Activated CD8-positive, alpha-beta memory T cell treated with anti-CD3 and anti-CD28 coated beads, Interleukin-2, amount 50 U/mL, for 24 hours (primary cell): Measurements from ENCODE around the gene ANKS3.

Experiments
- DNase-seq: peaks from one replicate; pipeline ENCODE4 v3.0.0-alpha.2; 2020; ENCODE audit errors: extremely low read depth

The ANKS3 gene

GRCh38 chr16:4673387-4674046, 60.6 kb downstream of the ANKS3 start:
- no peak for DNase-seq

DNA sequence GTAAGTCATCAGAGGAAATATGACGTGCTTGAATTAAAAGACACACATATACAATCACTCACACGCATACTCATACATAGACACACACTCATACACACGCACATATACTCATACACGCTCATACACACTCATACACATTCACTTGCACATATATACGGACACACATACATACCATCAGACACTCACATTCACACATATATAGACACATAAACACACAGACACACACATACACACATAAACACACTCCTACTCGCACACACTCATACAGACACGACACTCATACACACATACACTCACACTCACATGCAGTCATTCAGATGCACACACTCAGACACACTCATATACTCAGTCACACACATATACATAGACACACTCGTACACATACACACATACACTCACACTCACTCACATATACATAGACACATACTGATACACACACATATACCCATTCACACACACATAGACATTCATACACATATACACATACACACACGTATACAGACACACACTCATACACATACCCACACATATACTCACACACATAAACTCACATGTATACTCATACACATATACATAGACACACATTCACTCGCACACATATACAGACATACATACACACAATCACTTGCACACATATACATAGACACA, 65.6 kb downstream of the ANKS3 start:
- DNase-seq = no peak

DNA sequence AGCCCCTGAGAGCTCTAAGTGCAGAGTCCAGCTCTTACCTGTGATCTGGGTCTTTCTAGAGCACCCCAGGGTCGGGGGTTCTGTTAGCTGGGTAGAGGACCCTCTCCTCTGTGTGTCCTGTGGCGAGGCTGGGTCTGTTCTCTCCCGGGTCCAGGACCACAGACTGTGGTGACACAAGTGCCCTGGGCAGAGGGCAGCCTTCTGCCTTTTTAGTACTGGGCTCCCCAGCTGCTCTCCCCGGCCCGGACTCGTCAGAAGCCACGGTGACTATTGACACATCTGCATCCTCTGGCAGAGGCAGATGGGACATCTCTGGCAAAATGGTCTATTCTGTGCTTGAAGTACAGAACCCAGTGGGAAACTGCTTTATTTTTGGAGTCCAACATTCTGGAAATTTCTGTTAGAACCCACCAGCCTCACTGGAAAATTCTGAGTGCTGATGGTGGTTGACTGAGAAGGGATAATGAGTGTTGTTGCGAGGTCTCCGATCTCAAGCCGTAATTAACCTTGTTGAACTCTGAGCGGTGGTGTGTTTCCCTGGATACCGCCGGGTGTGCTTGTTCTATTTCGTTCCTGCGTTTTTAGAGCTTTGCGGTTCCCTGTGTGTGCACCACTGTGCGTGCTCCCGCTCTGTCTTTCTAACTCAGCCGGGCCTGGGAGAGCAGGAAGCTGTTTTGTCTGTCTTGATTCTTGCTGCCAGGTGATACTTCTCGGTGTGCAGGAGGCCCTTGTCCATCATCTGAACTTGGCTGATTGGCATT, 66.7 kb downstream of the ANKS3 start:
- DNase-seq = no peak

GRCh38 chr16:4666537-4667202, 67.4 kb downstream of the ANKS3 start:
- no peak for DNase-seq

DNA sequence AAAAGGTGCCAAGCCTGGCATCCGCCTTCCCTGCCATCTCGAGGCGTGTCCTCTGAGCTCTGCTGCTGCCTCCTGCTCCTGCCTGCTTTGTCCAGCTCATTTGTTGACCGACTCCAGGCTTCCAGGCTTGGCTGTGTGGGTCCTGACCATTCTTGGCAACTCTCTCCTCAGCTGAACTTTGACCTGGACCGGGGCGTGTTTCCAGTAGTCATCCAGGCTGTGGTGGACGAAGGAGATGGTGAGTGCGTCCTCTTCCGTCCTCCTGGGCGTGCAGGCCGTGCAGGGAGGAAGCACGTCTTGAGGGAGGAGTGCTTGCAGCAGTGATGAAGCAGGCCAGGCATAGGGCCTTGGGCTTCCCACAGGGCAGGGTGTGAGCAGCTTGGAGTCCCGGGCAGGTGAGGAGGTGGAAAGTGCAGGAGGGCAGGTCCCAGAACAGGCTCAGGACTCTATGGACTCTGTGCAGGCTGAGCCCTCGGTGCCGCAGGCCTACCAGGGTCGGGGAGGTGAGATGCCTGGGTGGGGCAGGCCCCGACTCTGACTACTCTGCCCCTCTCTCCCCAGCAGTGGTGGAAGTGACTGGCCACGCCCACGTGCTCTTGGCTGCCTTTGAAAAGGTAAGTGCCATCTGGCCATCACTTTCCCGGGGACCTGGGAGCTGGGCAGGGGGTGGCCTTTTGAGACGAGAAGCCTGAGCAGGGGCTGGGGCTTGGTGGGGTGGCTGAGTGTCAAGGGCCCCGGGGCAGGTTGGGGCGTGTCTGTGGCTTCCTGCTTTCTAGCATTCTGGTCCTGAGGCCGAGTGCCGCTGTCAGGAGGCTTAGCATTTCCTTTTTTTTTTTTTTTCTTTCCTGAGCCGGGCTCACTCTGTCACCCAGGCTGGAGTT, 69.3 kb downstream of the ANKS3 start:
- no peak for DNase-seq

DNA sequence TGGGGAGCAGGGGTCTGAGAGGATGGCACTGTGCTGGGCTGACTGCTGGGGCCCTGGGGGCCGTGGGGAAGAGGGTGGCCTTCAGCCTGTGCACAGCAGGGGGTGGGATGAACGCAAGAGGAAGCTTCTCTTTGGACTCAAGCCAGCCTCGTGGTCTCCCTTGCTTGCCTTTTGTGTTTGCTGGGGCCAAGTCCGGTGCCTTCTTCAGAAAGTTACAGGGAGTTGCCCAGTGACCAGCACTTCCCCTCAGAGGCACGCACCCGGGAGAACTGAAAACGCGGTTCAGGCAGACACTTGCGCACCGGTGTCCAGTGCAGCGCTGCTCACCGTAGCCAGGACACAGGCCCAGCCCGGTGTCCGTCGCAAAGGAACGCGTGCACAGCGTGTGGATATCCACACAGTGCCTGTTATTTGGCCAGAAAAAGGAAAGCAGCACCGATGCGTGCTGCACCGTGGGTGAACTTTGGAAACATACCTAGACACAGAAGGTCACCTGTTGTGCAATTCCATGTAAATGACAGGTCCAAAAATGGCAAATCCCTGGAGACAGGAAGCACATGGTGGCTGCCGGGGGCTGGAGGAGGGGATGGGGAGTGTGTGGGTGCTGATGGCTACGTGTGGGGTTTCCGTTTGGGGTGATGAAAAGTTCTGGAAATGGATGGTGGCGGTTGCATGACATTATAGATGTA, 70.2 kb downstream of the ANKS3 start:
- no peak for DNase-seq

DNA sequence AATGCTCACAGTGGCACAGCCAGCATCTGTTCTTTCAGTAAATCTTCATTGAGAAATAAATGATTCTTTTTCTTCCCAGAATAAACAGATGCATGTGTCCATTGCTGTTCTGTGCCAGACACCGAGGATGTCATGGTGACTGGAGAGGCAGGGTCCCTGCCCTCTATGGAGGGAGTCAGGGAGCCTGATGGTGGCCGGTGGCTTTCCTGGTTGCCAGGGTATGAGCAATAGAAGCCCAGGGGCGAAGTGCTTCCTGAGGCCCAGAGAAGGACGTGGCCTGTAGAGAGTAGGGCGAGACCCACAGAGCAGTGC, 70.7 kb downstream of the ANKS3 start:
- DNase-seq = no peak

DNA sequence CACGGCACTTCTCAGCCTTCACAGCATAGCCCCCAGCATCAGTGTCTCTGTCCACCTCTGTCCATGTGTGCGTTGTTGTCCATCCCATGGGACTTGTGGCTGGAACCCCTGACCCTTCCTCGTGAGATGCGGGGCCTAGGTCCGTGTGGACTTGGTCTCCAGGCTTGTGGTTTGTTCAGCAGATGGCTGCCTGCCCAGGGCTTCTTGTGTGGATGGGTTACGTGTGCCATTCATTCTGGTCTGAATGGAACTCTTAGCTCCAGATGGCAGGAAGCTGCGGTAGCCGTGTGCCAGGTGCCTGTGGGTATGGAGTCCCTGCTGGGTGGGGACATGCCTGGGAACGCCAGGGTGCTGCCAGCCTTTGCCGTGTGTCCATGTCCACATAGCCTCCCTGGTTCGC, 72.4 kb downstream of the ANKS3 start:
- DNase-seq = no peak

DNA sequence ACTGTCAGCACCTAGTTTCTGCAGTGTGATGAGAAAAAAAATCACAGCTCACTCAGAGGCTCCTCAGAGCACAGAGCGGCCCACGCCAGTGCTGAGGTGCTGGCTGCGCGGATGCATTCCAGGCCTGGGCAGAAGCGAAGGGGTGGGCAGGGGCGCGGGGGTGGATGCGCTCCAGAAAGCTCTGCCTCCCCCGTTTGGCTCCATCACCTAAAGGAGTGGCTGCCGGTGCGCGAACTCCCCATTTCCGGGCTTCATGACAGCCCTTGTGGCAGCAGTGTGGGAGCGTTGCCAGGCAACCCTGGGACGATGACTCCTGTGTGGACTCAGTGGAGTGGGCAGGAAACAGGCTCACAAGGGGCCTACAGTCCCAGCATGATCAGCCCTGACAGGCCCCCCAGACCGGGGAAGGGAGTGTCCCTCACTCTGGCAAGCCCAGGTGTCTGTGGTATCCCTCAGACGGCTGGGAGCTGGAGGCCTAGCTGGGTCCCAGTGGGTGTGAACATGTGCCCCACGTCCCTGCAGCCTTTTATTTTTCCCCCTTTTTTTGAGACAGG, 73.5 kb downstream of the ANKS3 start:
- DNase-seq = peak; percentile 58

GRCh38 chr16:4659363-4660353, 74.4 kb downstream of the ANKS3 start:
- no peak for DNase-seq

GRCh38 chr16:4656695-4657686, 77.1 kb downstream of the ANKS3 start:
- DNase-seq = no peak

DNA sequence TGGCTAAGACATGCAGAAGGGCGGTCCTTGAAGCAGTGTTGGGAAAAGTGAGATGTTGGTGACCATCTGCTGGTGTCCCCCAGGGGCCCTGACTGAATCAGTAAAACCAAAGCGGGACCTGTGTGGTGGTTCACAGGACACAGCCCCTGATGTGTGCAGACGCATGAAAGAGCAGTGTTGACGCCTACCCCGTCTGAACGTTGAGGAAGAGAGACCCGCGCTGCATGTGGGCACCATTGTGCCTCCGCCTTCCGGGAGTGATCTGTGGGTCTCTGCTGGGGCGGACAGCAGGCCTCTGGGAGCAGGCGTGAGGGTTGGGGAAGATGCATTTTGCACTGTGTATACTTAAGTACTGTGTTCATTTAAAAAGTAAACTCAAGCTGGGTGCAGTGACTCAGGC, 77.8 kb downstream of the ANKS3 start:
- no peak for DNase-seq

GRCh38 chr16:4655801-4656200, 78.3 kb downstream of the ANKS3 start:
- DNase-seq = no peak

GRCh38 chr16:4654964-4655590, 79.0 kb downstream of the ANKS3 start:
- no peak for DNase-seq

DNA sequence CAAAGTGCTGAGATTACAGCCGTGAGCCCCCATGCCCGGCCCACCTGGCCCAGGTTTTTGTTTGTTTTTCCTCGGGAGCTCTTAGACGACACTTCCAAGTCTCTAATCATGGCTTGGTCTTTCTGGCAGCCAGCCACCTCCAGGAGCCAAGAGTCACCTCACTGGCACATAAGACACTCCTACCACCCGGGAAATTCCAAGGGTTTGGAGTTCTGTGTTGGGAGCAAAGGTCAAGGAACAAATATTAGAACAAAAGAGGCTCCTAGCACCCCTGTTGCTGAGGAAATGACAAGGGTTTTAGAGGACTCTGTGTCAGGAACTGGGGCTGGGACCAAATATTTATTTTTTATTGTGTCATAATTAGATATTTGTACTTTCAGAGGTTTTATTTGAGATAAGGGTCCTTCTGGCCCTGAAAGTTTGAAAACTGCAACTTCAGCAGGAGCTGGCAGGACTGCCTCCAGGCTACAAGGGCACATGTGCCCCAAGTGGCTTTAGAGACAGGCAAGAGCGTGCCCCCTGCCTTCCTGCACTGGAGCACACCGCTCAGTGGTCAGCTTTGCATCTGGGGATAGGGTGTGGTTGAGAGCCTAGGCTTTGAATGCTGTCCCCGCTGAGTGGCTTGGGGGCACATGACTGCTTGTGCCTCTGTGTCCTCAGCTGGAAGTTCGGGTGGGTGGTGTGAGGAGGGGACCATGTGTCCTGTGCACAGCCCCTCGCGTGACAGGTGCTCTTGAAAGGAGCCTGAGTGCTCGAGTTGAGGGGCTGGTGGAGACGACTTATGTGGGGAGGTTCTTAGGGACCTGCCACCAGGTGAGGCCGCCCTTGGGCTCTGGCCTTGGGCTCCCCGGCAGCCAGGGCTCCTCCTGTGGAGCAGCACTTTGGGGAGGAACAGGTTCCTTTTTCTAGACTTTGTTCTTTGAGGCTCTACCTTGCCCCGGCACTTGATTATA, 79.8 kb downstream of the ANKS3 start:
- DNase-seq = no peak

DNA sequence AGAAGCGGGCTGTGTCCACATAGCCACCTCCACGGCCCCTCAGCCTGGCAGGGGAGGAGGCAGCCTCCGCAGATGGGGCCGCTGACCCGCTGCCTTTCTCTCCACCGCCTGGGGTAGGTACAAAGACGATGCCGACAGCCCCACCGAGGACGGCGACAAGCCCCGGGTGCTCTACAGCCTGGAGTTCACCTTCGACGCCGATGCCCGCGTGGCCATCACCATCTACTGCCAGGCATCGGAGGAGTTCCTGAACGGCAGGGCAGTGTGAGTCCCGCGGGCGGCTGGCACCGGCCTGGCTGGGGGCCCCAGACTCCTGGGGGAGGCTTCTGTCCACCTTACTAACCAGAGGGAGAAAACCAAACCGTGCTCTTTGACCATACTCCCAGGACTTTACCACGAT, 81.5 kb downstream of the ANKS3 start:
- no peak for DNase-seq

- no peak for DNase-seq
These were observed 82.2 kb downstream of the ANKS3 start for GRCh38 chr16:4651827-4652226.
